Prostate gland (tissue), 2 donors: ENCODE measurements around the gene SNRNP40.

Experiments used
- CTCF ChIP-seq, 4 experiments: fragments of 200-600 bp in 2 of 4; fragments of 450-650 bp in 2 of 4; sonication (generic) in 2 of 4; IDR thresholded peaks; 1 replicate in 3 of 4; 2 replicates in 1 of 4; pipeline ENCODE4 v1.5.1; 2016 to 2019; ENCODE audit warnings: antibody characterized with exemption in 4 of 4, mild to moderate bottlenecking in 2 of 4, moderate library complexity in 2 of 4
- POLR2A ChIP-seq: fragments of 450-650 bp; IDR thresholded peaks from one replicate; pipeline ENCODE4 v1.6.1; 2016; ENCODE audit warnings: antibody characterized with exemption, mild to moderate bottlenecking

- TF ChIP-seq CTCF (IDR thresholded peaks at IDR 0.05) (no peak), POLR2A (no peak)
Measured at GRCh38 chr1:31230378-31230777, 66.2 kb downstream of the SNRNP40 start.
